Activated T-cell treated with anti-CD3 and anti-CD28 coated beads for 24 hours (primary cell): Measurements from ENCODE around the gene GJB1.
"Not testable (repeated sequence)": the region's sequence is repeated elsewhere in the genome, so short reads cannot be mapped to it uniquely, and the experiment has no call there.

Experiments
- DNase-seq: peaks from one replicate; pipeline ENCODE4 v3.0.0-alpha.2; 2020; ENCODE audit warnings: low read depth

Gene GJB1

GRCh38 chrX:71256051-71256450 lies 33.0 kb downstream of the GJB1 start:
- DNase-seq, result no peak

- DNase-seq, result no peak
Observed at GRCh38 chrX:71256856-71257255, 33.8 kb downstream of the GJB1 start.

- DNase-seq, result not testable (repeated sequence)
Observed at GRCh38 chrX:71268624-71269023, 45.6 kb downstream of the GJB1 start.

- DNase-seq, result no peak
Observed at GRCh38 chrX:71269801-71270395, 46.9 kb downstream of the GJB1 start.

- DNase-seq, result not testable (repeated sequence)
Observed at GRCh38 chrX:71272313-71272712, 49.3 kb downstream of the GJB1 start.
